Measurements from ENCODE around the gene SLC39A13. TPM values are rescaled to one million over a fixed set of nuclear protein-coding genes. Genes with fewer than 3 reads are reported as not detected.

Gene SLC39A13
- total and polyA plus RNA-seq, 2 of the 13 experiments (the other 11 are each of a cell fraction or from before 2014, with no cell fraction given): 15.3 to 30.5 TPM

DNA sequence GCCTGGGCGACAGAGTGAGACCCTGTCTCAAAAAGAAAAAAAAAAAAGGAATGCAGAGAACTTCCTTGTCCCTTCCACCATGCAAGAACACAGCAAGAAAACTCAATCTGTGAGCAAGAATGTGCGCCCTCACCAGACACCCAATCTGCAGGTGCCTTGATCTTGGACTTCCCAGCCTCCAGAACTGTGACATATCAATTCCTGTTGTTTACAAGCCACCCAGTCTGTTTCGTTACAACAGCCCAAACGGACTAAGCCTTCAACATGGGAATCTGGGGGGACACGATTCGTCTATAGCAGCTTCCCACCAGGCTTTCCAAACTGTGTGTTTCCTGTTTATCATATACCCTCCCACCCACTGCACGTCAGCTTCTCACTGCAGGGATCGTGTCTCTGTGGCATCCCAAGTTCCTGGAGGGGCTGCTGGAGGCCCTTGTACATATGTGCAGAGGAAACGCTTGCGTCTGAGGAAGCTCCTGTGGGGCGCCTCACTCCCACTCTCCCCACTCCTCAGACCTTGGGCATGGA is 28.9 kb downstream of the SLC39A13 start (continued):
- TF ChIP-seq, protein P1, sequence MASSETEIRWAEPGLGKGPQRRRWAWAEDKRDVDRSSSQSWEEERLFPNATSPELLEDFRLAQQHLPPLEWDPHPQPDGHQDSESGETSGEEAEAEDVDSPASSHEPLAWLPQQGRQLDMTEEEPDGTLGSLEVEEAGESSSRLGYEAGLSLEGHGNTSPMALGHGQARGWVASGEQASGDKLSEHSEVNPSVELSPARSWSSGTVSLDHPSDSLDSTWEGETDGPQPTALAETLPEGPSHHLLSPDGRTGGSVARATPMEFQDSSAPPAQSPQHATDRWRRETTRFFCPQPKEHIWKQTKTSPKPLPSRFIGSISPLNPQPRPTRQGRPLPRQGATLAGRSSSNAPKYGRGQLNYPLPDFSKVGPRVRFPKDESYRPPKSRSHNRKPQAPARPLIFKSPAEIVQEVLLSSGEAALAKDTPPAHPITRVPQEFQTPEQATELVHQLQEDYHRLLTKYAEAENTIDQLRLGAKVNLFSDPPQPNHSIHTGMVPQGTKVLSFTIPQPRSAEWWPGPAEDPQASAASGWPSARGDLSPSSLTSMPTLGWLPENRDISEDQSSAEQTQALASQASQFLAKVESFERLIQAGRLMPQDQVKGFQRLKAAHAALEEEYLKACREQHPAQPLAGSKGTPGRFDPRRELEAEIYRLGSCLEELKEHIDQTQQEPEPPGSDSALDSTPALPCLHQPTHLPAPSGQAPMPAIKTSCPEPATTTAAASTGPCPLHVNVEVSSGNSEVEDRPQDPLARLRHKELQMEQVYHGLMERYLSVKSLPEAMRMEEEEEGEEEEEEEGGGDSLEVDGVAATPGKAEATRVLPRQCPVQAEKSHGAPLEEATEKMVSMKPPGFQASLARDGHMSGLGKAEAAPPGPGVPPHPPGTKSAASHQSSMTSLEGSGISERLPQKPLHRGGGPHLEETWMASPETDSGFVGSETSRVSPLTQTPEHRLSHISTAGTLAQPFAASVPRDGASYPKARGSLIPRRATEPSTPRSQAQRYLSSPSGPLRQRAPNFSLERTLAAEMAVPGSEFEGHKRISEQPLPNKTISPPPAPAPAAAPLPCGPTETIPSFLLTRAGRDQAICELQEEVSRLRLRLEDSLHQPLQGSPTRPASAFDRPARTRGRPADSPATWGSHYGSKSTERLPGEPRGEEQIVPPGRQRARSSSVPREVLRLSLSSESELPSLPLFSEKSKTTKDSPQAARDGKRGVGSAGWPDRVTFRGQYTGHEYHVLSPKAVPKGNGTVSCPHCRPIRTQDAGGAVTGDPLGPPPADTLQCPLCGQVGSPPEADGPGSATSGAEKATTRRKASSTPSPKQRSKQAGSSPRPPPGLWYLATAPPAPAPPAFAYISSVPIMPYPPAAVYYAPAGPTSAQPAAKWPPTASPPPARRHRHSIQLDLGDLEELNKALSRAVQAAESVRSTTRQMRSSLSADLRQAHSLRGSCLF (CRISPR knock-in tag; IDR thresholded peaks at IDR 0.05; ENCODE audit: borderline replicate concordance): no peak
- TF ChIP-seq HDAC6 (IDR thresholded peaks at IDR 0.05; ENCODE audit: low read depth, low read length) (no peak), ZNF501 (CRISPR knock-in tag; IDR thresholded peaks at IDR 0.05) (peak; percentile 5; the same call in 1 of the 2 replicates), ATF7-NPFF (CRISPR knock-in tag; IDR thresholded peaks at IDR 0.05; ENCODE audit: low read depth) (no peak), ZNF432 (CRISPR knock-in tag; IDR thresholded peaks at IDR 0.05; ENCODE audit: borderline replicate concordance) (no peak), ZNF546 (CRISPR knock-in tag; conservative IDR thresholded peaks at IDR 0.05) (no peak), PRMT3 (CRISPR knock-in tag; IDR thresholded peaks at IDR 0.05; ENCODE audit: borderline replicate concordance, low read depth) (no peak)
- TF ChIP-seq, protein P2, sequence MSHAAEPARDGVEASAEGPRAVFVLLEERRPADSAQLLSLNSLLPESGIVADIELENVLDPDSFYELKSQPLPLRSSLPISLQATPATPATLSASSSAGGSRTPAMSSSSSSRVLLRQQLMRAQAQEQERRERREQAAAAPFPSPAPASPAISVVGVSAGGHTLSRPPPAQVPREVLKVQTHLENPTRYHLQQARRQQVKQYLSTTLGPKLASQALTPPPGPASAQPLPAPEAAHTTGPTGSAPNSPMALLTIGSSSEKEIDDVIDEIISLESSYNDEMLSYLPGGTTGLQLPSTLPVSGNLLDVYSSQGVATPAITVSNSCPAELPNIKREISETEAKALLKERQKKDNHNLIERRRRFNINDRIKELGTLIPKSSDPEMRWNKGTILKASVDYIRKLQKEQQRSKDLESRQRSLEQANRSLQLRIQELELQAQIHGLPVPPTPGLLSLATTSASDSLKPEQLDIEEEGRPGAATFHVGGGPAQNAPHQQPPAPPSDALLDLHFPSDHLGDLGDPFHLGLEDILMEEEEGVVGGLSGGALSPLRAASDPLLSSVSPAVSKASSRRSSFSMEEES (CRISPR knock-in tag; IDR thresholded peaks at IDR 0.05): no peak
- TF ChIP-seq, protein P3, sequence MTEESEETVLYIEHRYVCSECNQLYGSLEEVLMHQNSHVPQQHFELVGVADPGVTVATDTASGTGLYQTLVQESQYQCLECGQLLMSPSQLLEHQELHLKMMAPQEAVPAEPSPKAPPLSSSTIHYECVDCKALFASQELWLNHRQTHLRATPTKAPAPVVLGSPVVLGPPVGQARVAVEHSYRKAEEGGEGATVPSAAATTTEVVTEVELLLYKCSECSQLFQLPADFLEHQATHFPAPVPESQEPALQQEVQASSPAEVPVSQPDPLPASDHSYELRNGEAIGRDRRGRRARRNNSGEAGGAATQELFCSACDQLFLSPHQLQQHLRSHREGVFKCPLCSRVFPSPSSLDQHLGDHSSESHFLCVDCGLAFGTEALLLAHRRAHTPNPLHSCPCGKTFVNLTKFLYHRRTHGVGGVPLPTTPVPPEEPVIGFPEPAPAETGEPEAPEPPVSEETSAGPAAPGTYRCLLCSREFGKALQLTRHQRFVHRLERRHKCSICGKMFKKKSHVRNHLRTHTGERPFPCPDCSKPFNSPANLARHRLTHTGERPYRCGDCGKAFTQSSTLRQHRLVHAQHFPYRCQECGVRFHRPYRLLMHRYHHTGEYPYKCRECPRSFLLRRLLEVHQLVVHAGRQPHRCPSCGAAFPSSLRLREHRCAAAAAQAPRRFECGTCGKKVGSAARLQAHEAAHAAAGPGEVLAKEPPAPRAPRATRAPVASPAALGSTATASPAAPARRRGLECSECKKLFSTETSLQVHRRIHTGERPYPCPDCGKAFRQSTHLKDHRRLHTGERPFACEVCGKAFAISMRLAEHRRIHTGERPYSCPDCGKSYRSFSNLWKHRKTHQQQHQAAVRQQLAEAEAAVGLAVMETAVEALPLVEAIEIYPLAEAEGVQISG (CRISPR knock-in tag; IDR thresholded peaks at IDR 0.05): no peak
